Hematopoietic multipotent progenitor cell treated with erythropoietin and hydrocortisone succinate and interleukin-3 and kit ligand, for 17 days (in vitro differentiated cells): ENCODE data around the gene SIX5.
"Not testable (repeated sequence)": the region's sequence is repeated elsewhere in the genome, so short reads cannot be mapped to it uniquely, and the experiment has no call there.

Experiments
- DNase-seq: peaks from one replicate; pipeline ENCODE4 v3.0.0-alpha.2; 2015; ENCODE audit warnings: low spot score

The SIX5 gene

DNA sequence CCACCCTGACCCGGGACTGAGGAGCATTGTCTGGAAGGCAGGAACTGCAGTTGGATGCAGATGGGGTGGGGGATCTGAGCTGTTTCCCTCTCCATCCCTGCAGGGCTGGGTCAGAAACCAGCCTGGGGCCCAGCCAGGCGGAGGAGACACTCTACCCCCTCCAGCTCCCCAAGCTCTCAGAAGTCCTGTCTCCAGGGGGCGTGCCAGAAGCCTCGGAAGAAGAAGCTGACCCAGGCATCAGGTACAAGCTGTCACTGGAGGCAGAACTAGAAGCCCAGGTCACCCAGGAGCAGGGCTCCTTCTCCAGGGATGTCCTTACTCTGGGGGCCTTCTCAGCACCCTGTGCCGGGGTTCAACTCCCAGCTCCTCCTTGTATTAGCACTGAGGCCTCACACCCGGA, 15.5 kb downstream of the SIX5 start:
- DNase-seq, result no peak

- DNase-seq, result peak; percentile 39
Observed at GRCh38 chr19:45752639-45753038, 16.4 kb downstream of the SIX5 start.

GRCh38 chr19:45751483-45751882, 17.6 kb downstream of the SIX5 start:
- DNase-seq, result not testable (repeated sequence)

GRCh38 chr19:45747513-45747912, 21.5 kb downstream of the SIX5 start:
- DNase-seq, result no peak

- no peak for DNase-seq
Observed at GRCh38 chr19:45746866-45747265, 22.2 kb downstream of the SIX5 start.

- no peak for DNase-seq
Observed at GRCh38 chr19:45745606-45746005, 23.4 kb downstream of the SIX5 start.

DNA sequence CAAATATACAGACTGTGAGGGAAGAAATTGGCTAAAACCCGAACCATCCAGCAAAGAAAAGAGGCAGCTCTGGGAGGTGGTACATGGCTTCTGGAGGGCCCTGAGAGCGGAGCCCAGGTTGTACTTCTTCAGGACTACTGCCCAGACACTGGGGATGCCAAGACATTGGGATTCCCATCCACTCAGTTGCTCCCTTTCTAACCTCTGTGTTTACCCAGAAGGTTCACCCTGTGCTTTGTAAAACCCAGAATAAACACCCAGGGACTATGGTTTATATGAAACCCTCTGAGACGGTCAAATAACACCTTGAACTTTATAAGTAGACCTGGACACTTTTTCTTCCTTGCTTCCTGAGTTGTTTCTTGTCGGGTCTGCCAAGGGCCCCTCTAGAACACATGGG, 26.1 kb downstream of the SIX5 start:
- DNase-seq, result no peak

- no peak for DNase-seq
Observed at GRCh38 chr19:45739498-45740439, 29.3 kb downstream of the SIX5 start.

DNA sequence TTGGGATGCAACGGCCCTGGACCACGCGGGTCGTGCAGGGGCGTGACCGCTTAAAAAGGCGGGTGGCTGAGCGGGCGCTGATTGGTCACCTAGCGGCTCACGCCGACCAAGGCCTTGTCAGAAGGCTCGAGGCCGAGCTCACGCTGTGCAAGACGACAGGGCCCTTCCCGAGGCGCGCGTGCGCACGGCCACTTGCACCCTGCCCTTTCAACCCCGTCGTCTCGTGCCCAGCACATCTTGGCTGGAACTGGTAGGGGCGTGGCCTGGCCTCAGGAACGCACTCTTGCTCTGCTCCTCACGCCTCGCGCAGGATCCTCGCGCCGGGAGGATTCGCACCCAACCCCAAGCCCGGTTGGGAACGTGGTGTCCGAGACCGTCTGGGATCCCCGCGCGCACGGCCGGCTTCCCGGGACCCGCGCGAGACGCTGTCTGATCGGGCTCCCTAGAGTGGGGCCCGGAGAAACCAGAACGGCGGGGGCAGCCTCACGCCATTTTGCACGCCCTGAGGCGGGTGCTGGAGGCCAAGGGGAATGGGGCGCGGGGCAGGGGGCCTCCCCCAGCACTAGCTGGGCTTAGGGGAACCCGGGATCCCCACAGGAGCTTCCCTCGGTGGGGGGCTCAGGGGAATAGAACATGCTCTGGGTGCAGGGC, 35.8 kb downstream of the SIX5 start, which contains the start of gene MEIOSIN:
Gene MEIOSIN (plus strand): TSS at position 280 of the 651 bp plus-strand sequence. CDS start 1,938 bp downstream, outside the sequence.
- DNase-seq, result no peak

- peak; percentile 79 for DNase-seq
Observed at GRCh38 chr19:45730368-45731288, 38.4 kb downstream of the SIX5 start, which contains the start of gene FBXO46. Gene FBXO46 (minus strand): TSS chr19:45730896. CDS start chr19:45713495, 17,401 bp downstream.

DNA sequence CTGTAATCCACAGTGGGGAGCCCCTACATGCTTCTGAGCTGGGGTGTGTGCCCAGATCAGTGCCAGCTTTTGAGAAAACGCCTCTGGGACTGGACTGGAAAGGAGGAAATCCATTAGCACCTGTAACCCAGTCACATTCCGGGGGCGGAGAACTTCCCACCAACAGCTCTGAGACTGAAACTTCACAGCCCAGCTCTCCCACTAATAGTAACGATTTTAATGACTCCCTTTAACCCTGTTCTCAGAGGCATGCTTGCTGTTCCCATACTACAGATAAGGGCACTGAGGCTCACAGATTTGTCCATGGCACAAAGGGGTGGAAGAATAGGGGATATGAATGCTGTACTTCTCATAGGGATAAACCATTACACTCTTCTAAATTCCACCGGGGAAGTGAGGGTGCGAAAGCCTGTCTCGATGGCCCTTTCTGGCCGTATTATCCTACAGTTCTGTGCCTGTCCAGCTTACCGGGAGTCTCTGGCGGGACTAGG, 39.2 kb downstream of the SIX5 start:
- no peak for DNase-seq

DNA sequence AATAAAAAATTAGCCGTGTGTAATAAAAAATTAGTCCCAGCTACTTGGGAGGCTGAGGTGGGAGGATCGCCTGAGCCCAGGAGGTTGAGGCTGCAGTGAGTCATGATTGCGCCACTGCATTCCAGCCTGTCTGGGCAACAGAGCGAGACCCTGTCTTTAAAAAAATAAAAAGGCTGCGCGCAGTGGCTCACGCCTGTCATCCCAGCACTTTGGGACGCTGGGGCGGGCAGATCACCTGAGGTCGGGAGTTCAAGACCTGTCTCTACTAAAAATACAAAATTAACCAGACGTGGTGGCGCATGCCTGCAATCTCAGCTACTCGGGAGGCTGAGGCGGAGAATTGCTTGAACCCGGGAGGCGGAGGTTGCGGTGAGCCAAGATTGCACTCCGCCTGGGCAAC, 40.4 kb downstream of the SIX5 start:
- DNase-seq, result not testable (repeated sequence)

GRCh38 chr19:45720065-45720464, 49.0 kb downstream of the SIX5 start:
- not testable (repeated sequence) for DNase-seq

DNA sequence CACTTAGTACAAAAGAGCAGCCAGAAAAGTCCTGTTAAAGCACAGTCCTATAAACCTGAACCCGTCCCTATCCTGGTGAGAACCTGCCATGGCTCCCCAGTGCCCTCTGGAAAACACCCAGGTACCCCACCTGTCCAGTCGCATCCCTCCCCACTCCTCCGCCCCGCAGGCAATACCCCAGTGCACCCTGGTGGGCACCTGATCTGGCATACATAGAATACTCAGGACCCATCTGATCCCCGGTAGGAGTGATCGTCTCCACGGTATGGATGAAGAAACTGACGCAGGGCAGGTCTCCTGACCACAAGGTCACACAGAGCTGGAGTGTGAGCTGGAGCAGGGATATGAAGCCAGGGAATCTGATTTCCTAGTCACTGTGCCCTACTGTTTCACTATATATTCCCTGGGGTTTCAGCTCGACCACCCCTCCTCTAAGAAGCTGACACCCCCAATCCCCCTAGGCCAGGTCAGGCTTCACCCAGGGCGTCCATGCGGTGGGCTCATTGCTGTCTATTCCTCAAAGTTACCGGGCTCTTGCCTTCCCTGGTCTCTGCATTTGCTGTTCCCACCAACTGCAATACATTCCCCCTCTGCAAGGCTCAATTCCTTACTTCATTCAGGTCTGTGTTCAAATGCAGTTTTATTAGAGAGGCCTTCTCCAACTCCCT, 50.9 kb downstream of the SIX5 start:
- DNase-seq, result no peak

DNA sequence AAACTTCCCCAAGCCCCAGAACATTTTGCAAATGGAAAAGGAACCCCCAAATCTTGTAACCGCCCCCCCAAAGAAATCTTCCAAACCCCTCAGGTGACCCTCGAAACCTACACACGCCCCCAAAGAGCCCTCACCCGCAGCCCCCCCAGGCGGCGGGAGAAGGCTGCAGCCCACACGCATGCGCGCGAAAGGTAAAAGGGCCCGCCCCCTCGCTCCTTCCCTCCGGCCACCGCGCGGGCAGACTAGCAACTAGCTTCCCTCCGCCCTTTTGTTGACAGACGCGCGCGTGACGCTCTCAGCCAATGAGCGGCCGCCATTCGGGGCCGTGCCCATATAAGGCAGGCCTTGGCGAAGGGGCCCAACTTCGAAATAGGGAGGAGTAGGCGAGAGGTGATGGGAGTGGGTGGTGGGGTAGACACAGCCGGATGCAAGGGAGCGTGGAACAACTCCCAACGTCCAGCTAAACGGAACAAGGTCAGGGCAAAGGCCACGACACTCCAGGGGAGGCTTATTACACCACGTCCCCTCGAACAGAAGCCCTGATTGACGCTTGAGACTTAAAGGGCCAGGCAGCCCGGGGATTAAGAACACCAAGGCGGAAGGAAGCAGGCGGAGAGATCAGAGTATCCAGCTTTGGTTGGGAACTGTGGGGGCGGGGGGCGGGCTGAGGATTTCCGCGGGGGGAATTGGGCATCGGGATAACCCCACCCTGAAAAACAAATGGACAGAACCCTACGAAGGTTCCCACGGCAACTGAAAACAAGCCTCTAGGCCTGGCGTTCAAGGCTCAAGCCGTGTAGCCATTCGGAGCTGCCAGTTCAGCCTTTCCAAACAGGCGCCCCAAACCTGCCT, 51.7 kb downstream of the SIX5 start:
- DNase-seq, result peak; percentile 96

GRCh38 chr19:45716359-45717130, 52.5 kb downstream of the SIX5 start:
- DNase-seq, result no peak

DNA sequence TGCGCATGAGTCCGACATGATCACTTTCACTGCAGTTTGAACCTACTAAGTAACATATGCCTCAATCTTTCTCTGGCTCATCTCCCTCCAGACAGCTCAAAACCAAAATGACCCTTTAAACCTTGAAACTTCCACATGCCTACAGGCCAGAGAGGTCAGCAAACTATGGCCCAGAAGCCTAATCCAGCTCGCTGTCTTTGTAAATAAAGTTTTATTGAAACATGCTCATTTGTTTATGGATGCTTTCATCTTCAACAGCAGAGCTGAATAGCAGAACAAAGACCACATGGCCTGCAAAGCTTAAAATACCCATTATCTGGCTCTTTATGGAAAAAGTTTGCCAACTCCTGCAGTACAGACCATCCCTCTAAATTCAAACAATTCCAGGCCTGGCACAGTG, 53.9 kb downstream of the SIX5 start:
- no peak for DNase-seq
